ENCODE measurements around the gene OBI1.

DNA sequence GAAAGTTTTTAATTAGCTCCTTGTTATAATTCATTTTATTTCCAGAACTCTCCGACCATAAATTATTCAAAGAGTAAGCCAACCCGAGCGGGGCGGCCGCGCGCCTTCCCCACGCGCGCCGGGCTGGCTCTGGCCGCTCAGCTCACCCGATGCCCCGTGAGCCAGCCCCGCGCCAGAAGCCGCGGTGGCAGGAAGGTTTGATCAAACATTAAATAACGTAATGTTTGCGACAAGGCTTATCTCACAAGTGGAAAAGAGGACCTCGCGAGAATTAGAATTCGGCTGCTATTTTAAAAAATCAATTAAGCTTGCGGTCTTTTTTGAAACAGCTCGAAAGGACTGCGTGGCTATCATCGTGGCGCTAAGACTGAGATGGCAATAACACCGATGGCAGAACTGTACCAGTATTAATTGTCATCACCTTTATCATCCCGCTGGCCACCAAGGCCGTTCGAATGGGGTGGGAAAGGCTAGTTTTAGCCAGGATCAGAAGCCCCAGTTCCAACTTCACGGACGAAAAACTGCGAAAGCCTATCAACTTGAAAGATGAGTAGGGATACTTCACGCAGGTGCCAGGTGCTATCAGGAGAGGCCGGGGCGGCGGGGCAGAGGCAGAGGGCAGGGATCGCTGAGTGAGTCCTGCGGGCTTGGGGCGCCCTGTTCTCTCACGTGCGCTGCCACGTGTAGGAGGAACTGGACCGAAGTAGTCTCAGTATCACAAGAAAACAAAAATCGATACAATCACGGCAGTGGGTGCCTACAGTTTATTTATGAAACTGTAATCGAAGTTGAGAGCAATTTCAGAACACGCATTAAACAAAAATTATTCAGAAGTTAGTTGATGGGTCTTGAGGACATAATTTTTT, 62.0 kb downstream of the OBI1 start:
- TF ChIP-seq, protein P1, sequence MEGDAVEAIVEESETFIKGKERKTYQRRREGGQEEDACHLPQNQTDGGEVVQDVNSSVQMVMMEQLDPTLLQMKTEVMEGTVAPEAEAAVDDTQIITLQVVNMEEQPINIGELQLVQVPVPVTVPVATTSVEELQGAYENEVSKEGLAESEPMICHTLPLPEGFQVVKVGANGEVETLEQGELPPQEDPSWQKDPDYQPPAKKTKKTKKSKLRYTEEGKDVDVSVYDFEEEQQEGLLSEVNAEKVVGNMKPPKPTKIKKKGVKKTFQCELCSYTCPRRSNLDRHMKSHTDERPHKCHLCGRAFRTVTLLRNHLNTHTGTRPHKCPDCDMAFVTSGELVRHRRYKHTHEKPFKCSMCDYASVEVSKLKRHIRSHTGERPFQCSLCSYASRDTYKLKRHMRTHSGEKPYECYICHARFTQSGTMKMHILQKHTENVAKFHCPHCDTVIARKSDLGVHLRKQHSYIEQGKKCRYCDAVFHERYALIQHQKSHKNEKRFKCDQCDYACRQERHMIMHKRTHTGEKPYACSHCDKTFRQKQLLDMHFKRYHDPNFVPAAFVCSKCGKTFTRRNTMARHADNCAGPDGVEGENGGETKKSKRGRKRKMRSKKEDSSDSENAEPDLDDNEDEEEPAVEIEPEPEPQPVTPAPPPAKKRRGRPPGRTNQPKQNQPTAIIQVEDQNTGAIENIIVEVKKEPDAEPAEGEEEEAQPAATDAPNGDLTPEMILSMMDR (IDR thresholded peaks at IDR 0.05): no peak
- TF ChIP-seq POLR2A (IDR thresholded peaks at IDR 0.05) (no peak), POLR2AphosphoS5 (IDR thresholded peaks at IDR 0.05) (no peak), EP300 (IDR thresholded peaks at IDR 0.05) (no peak)

All from upper lobe of left lung (tissue), 4 donors.